HG02870 (cell line): ENCODE measurements around the gene PSMA6.
A peak's percentile ranks its signal among the peaks of the same experiment; 100 is the strongest.

Experiments
- ATAC-seq: cut with Tn5 transposase; IDR thresholded peaks from one replicate; pipeline ENCODE4 v1.9.1; 2021; ENCODE audit warnings: mild to moderate bottlenecking, moderate library complexity; ENCODE audit not compliant: unreplicated experiment

Gene PSMA6

GRCh38 chr14:35365130-35366055 lies 73.2 kb downstream of the PSMA6 start:
- peak; percentile 39 for ATAC-seq

- no peak for ATAC-seq
Observed at GRCh38 chr14:35366056-35366451, 73.9 kb downstream of the PSMA6 start.

- ATAC-seq: no peak
Observed at GRCh38 chr14:35366521-35366976, 74.4 kb downstream of the PSMA6 start.

- no peak for ATAC-seq
Observed at GRCh38 chr14:35367056-35367372, 74.8 kb downstream of the PSMA6 start.
